HL-60 (cell line): ENCODE data around the gene LRRC3.

Experiments used
- CTCF ChIP-seq: IDR thresholded peaks from one replicate; pipeline ENCODE4 v1.5.1; 2011; ENCODE audit warnings: low read length, control low read depth, inconsistent platforms; ENCODE audit not compliant: insufficient read depth
- GABPA ChIP-seq: IDR thresholded peaks from 2 replicates; pipeline ENCODE4 v1.6.1; 2012; ENCODE audit warnings: low read depth
- POLR2AphosphoS5 ChIP-seq: IDR thresholded peaks from 2 replicates; pipeline ENCODE4 v1.6.1; 2012; ENCODE audit warnings: low read depth
- SPI1 ChIP-seq: IDR thresholded peaks from 2 replicates; pipeline ENCODE4 v1.6.1; 2012; ENCODE audit warnings: low read depth, mild to moderate bottlenecking, borderline replicate concordance

DNA sequence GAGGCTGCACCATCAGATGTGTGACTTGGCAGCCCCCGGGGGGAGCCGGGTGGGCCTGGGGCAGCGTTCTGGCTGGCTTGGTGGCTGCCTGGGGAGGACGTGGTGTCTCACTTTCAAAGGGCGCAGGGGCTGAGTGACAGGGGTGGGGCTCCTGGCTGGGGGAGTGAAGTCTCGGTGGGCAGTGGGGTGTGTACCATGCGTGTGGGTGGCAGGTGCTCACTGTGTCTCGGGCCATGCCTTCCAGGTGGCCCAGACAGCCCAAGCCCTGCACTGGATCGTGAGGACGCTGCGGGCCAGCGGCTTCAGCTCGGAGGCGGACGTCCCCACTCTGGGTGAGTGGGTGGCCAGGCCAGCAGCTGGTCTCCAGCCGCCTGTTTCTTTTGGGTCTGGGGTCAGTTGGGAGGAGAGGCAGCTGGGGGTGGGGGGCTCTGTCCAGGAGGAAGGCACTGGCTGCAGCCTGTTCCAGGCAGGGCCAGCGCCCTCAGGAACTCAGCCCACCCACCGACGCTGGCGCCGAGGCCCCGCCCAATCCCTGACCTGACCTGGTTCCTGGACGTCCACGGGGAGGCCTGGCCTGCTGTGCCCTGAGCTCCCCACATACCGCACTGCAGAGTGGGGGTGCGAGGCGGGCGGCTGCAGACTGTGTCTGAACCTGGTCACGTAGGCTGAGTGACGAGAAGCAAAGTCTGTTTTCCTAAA is 30.6 kb upstream of the LRRC3 start:
- no peak for TF ChIP-seq CTCF
- TF ChIP-seq POLR2AphosphoS5, result no peak
- TF ChIP-seq GABPA, result no peak
- TF ChIP-seq SPI1, result no peak
